ENCODE measurements around the gene DIPK2B.

DIPK2B gene

GRCh38 chrX:45157647-45158046 is 43.0 kb downstream of the DIPK2B start:
- no peak for DNase-seq (ENCODE audit: low read depth, low spot score)

GRCh38 chrX:45154462-45154861 is 46.2 kb downstream of the DIPK2B start:
- no peak for DNase-seq (ENCODE audit: low read depth, low spot score)

GRCh38 chrX:45154033-45154360 is 46.7 kb downstream of the DIPK2B start:
- DNase-seq (ENCODE audit: low read depth, low spot score) = no peak
